ENCODE measurements around the gene ZNF598. TPM values are rescaled to one million over a fixed set of nuclear protein-coding genes. Genes with fewer than 3 reads are reported as not detected.
A peak's percentile ranks its signal among the peaks of the same experiment; 100 is the strongest.

The ZNF598 gene
- total RNA-seq, 1 experiment from 2014 or later: 57.4 TPM

DNA sequence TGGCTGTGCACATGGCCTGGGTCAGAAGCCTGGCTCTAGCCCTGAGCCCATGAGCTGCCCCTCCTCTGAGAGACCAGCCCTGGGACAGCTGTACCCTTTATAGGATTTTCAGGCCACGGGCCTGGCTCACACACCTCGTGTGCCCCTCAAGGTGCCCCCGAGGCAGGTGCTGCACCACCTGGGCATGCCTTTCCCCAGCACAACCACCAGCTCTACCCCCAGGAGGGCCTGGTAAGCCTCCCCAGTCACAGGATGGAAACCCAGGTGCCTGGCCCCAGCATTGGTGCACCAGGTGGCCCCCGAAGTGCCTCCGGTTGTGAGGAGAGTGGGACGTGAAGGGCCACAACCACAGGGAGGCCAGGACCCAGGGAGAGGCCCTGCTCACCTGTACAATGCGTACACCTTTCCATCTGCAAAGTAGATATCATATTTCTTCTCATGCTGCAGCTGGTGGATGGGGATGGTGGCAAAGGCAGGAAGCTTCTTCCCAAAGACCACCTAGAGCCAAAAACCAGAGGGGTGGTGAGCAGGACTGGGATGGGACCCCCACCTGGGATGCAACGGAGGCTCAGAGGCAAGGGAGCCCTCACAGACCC lies 6.3 kb downstream of the ZNF598 start:
- DNase-seq (ENCODE audit: low read depth, low spot score) (no peak), ATAC-seq (no peak)
- ChIA-PET CTCF (interaction anchor here (0.8 to 1.6 kb wide), 10 partner anchors 12 to 141 kb away, joined by 3 to 20 read pairs (median 4); partner anchors contain the start of gene TBL3), POLR2A (interaction anchor here (0.8 to 2.6 kb wide), 5 partner anchors 11 to 152 kb away, joined by 3 to 10 read pairs (median 6); partner anchors contain the start of genes RPS2 and TRAF7), RAD21 (ENCODE audit: low non-redundant PET in 1 of 2, low total read pairs in 2 of 2, uncharacterized antibody in 2 of 2, unreplicated experiment in 2 of 2) (interaction anchor here in 1 of 2 experiments (1.0 kb wide), 1 partner anchor 137 kb away, joined by 7 read pairs; no protein-coding TSS in a partner anchor)
- H3K27me3 ChIP-seq (ENCODE audit: insufficient read depth, low read length): no peaks in the 10 kb centered on the region
- H3K4me1 ChIP-seq (ENCODE audit: control insufficient read depth in 1 of 2, insufficient read depth in 2 of 2, low read length in 2 of 2): peaks cover 20 to 45% of the 10 kb centered on the region in 2 experiments
- H3K36me3 ChIP-seq (ENCODE audit: control insufficient read depth in 1 of 2, insufficient read depth in 2 of 2, low read length in 2 of 2): peaks cover 23 to 46% of the 10 kb centered on the region in 2 experiments; a peak in 3 of 4 replicates
- no peak overlapping the region for H3K4me3 ChIP-seq (replicated peaks in 1 of 2; ENCODE audit: low read depth in 1 of 2, low read length in 2 of 2)
- intact Hi-C loops (cut with micrococcal nuclease): loop anchor here (5.0 kb wide), 1 partner anchor 139 kb away; no protein-coding TSS in a partner anchor
- H3K9ac ChIP-seq (ENCODE audit: low read length): no peak overlapping the region
- H4K20me1 ChIP-seq (ENCODE audit: insufficient read depth): peaks cover 4% of the 10 kb centered on the region; the same call in 1 of the 2 replicates
- H3K4me2 ChIP-seq (ENCODE audit: low read length): peak overlapping the region; percentile 8; the same call in 1 of the 2 replicates
- H2AFZ ChIP-seq (ENCODE audit: low read depth, low read length, poor library complexity, severe bottlenecking): no peak overlapping the region
- no peaks in the 10 kb centered on the region for H3K9me3 ChIP-seq (ENCODE audit: control insufficient read depth in 1 of 2, insufficient read depth in 1 of 2, low read depth in 1 of 2, low read length in 2 of 2)
- BruUV-seq (replicated peaks): no TSS peak
- H3K9me2 ChIP-seq (ENCODE audit: insufficient read depth): no peaks in the 10 kb centered on the region
- peak overlapping the region; percentile 19; the same call in 1 of the 2 replicates for H3K27ac ChIP-seq (ENCODE audit: low read depth, low read length)
- TF ChIP-seq, protein P1, sequence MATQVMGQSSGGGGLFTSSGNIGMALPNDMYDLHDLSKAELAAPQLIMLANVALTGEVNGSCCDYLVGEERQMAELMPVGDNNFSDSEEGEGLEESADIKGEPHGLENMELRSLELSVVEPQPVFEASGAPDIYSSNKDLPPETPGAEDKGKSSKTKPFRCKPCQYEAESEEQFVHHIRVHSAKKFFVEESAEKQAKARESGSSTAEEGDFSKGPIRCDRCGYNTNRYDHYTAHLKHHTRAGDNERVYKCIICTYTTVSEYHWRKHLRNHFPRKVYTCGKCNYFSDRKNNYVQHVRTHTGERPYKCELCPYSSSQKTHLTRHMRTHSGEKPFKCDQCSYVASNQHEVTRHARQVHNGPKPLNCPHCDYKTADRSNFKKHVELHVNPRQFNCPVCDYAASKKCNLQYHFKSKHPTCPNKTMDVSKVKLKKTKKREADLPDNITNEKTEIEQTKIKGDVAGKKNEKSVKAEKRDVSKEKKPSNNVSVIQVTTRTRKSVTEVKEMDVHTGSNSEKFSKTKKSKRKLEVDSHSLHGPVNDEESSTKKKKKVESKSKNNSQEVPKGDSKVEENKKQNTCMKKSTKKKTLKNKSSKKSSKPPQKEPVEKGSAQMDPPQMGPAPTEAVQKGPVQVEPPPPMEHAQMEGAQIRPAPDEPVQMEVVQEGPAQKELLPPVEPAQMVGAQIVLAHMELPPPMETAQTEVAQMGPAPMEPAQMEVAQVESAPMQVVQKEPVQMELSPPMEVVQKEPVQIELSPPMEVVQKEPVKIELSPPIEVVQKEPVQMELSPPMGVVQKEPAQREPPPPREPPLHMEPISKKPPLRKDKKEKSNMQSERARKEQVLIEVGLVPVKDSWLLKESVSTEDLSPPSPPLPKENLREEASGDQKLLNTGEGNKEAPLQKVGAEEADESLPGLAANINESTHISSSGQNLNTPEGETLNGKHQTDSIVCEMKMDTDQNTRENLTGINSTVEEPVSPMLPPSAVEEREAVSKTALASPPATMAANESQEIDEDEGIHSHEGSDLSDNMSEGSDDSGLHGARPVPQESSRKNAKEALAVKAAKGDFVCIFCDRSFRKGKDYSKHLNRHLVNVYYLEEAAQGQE (IDR thresholded peaks at IDR 0.05; ENCODE audit: low read depth): no peak
- TF ChIP-seq CBX3 (IDR thresholded peaks at IDR 0.05; ENCODE audit: low read depth) (no peak), ZBTB33 (IDR thresholded peaks at IDR 0.05; ENCODE audit: extremely low read depth, insufficient replicate concordance, low read length) (no peak), RAD21 (IDR thresholded peaks at IDR 0.05; ENCODE audit: low read depth) (no peak), POLR2A (IDR thresholded peaks at IDR 0.05; ENCODE audit: borderline replicate concordance, extremely low read depth, insufficient read depth, insufficient read length) (no peak), ZFX (IDR thresholded peaks at IDR 0.05) (no peak), SP1 (IDR thresholded peaks at IDR 0.05; ENCODE audit: low read depth) (no peak), SRF (IDR thresholded peaks at IDR 0.05; ENCODE audit: low read depth) (no peak), YY1 (IDR thresholded peaks at IDR 0.05; ENCODE audit: extremely low read depth, insufficient replicate concordance, low read depth, low read length) (no peak), POLR2AphosphoS5 (IDR thresholded peaks at IDR 0.05; ENCODE audit: low read depth, low read length) (no peak), CEBPB (IDR thresholded peaks at IDR 0.05; ENCODE audit: low read depth) (no peak), FOSL1 (IDR thresholded peaks at IDR 0.05; ENCODE audit: low read depth) (no peak), JUND (IDR thresholded peaks at IDR 0.05) (no peak), EZH2 (IDR thresholded peaks at IDR 0.05) (no peak), EGR1 (IDR thresholded peaks at IDR 0.05; ENCODE audit: low read depth) (no peak), ATF3 (IDR thresholded peaks at IDR 0.05) (no peak), EZH2phosphoT487 (IDR thresholded peaks at IDR 0.05; ENCODE audit: borderline replicate concordance) (no peak), ELF1 (IDR thresholded peaks at IDR 0.05; ENCODE audit: borderline replicate concordance, low read depth) (no peak)
- peaks cover 70% of the 10 kb centered on the region for H3K79me2 ChIP-seq (ENCODE audit: insufficient read depth, low read length)
